GM21526 (cell line): ENCODE results near the gene RNF135.
"Not testable (repeated sequence)": the region's sequence is repeated elsewhere in the genome, so short reads cannot be mapped to it uniquely, and the experiment has no call there.

Source experiments
- ATAC-seq: cut with Tn5 transposase; IDR thresholded peaks from one replicate; pipeline ENCODE4 v1.9.1; 2021; ENCODE audit warnings: moderate library complexity; ENCODE audit not compliant: unreplicated experiment, low FRiP score

The RNF135 gene

GRCh38 chr17:30954046-30954830, 16.6 kb upstream of the RNF135 start:
- no peak for ATAC-seq

- ATAC-seq: no peak
Measured at GRCh38 chr17:30956764-30957374, 14.0 kb upstream of the RNF135 start.

- no peak for ATAC-seq
Measured at GRCh38 chr17:30957741-30958140, 13.1 kb upstream of the RNF135 start.

- no peak for ATAC-seq
Measured at GRCh38 chr17:30958187-30958586, 12.7 kb upstream of the RNF135 start.

GRCh38 chr17:30961209-30962188, 9.3 kb upstream of the RNF135 start:
- no peak for ATAC-seq

GRCh38 chr17:30964312-30964711, 6.5 kb upstream of the RNF135 start:
- not testable (repeated sequence) for ATAC-seq

GRCh38 chr17:30964876-30965275, 6.0 kb upstream of the RNF135 start:
- no peak for ATAC-seq

GRCh38 chr17:30965686-30966085, 5.2 kb upstream of the RNF135 start:
- ATAC-seq: no peak

GRCh38 chr17:30967911-30968310, 2.9 kb upstream of the RNF135 start:
- ATAC-seq: not testable (repeated sequence)

GRCh38 chr17:30969989-30970830, 629 bp upstream of the RNF135 start:
- no peak for ATAC-seq

- ATAC-seq: no peak
Measured at GRCh38 chr17:30975042-30975820, 4.4 kb downstream of the RNF135 start.

GRCh38 chr17:30979919-30980318, 9.1 kb downstream of the RNF135 start:
- not testable (repeated sequence) for ATAC-seq

- ATAC-seq: no peak
Measured at GRCh38 chr17:30981531-30982519, 11.0 kb downstream of the RNF135 start.

GRCh38 chr17:30982855-30983254, 12.0 kb downstream of the RNF135 start:
- ATAC-seq: no peak

GRCh38 chr17:30990458-30990857, 19.6 kb downstream of the RNF135 start:
- ATAC-seq: no peak

- no peak for ATAC-seq
Measured at GRCh38 chr17:30992551-30992950, 21.7 kb downstream of the RNF135 start.

- no peak for ATAC-seq
Measured at GRCh38 chr17:30995347-30995746, 24.5 kb downstream of the RNF135 start.

- no peak for ATAC-seq
Measured at GRCh38 chr17:30996486-30996885, 25.6 kb downstream of the RNF135 start.
